GM18868 (cell line): ENCODE data around the gene JUP.

ENCODE experiments used
- ATAC-seq: cut with Tn5 transposase; IDR thresholded peaks from one replicate; pipeline ENCODE4 v1.9.1; 2021; ENCODE audit warnings: mild to moderate bottlenecking, moderate library complexity; ENCODE audit not compliant: unreplicated experiment

Gene JUP

GRCh38 chr17:41724476-41725050 lies 61.9 kb downstream of the JUP start:
- ATAC-seq: no peak

GRCh38 chr17:41723801-41724475 lies 62.6 kb downstream of the JUP start:
- no peak for ATAC-seq

GRCh38 chr17:41722231-41722630 lies 64.3 kb downstream of the JUP start:
- ATAC-seq: no peak

GRCh38 chr17:41718287-41718645 lies 68.2 kb downstream of the JUP start:
- no peak for ATAC-seq

GRCh38 chr17:41717408-41718286 lies 68.9 kb downstream of the JUP start:
- no peak for ATAC-seq

- no peak for ATAC-seq
Measured at GRCh38 chr17:41711669-41712400, 74.7 kb downstream of the JUP start, which contains the start of gene GAST. GAST (plus strand) TSS chr17:41712331; CDS start chr17:41715437, 3,106 bp downstream.

- ATAC-seq: no peak
Measured at GRCh38 chr17:41710472-41711090, 75.9 kb downstream of the JUP start.

GRCh38 chr17:41707803-41708669 lies 78.5 kb downstream of the JUP start:
- no peak for ATAC-seq

- no peak for ATAC-seq
Measured at GRCh38 chr17:41705271-41705991, 81.1 kb downstream of the JUP start.
